Upper lobe of left lung (tissue), 6 donors: ENCODE data around the gene AHI1. TPM values are rescaled to one million over a fixed set of nuclear protein-coding genes. Genes with fewer than 3 reads are reported as not detected.

Experiments
- ATAC-seq, 2 donors: fragments of 200-7000 bp; cut with Tn5 transposase; one replicate each; pipeline ENCODE4 v1.9.1; 2022; ENCODE audit warnings: mild to moderate bottlenecking in 2 of 2, moderate library complexity in 2 of 2; ENCODE audit not compliant: low FRiP score in 2 of 2
- DNase-seq, 2 donors: peaks; one replicate each; pipeline ENCODE4 v3.0.0-alpha.2; 2019 to 2020
- H3K27ac ChIP-seq, 4 donors: fragments of 200-600 bp; sonication (generic); one replicate each; pipeline ENCODE4 v1.5.1; 2016 to 2019
- H3K27me3 ChIP-seq, 4 donors: fragments of 200-600 bp; sonication (generic); one replicate each; pipeline ENCODE4 v1.5.1; 2017 to 2019
- H3K36me3 ChIP-seq, 4 donors: fragments of 200-600 bp; sonication (generic); one replicate each; pipeline ENCODE4 v1.5.1; 2016 to 2019
- H3K4me1 ChIP-seq, 4 donors: fragments of 200-600 bp; sonication (generic); one replicate each; pipeline ENCODE4 v1.5.1; 2018 to 2019
- H3K4me3 ChIP-seq, 4 donors: fragments of 200-600 bp; sonication (generic); one replicate each; pipeline ENCODE4 v1.5.1; 2017 to 2019; ENCODE audit warnings: mild to moderate bottlenecking in 2 of 4, moderate library complexity in 1 of 4
- H3K9me3 ChIP-seq, 4 donors: fragments of 200-600 bp; sonication (generic); one replicate each; pipeline ENCODE4 v1.5.1; 2018 to 2019
- EP300 ChIP-seq, 4 donors: sonication (generic); formaldehyde crosslinking; IDR thresholded peaks; one replicate each; pipeline ENCODE4 v1.5.1; 2017; ENCODE audit warnings: antibody characterized with exemption in 4 of 4, control low read depth in 2 of 4
- POLR2A ChIP-seq, 4 donors: fragments of 450-650 bp; IDR thresholded peaks; one replicate each; pipeline ENCODE4 v1.5.1; 2016 to 2017; ENCODE audit warnings: antibody characterized with exemption in 4 of 4, mild to moderate bottlenecking in 2 of 4
- POLR2AphosphoS5 ChIP-seq, 2 donors: sonication (generic); formaldehyde crosslinking; IDR thresholded peaks; one replicate each; pipeline ENCODE4 v1.5.1; 2017; ENCODE audit warnings: antibody characterized with exemption in 2 of 2
- WGBS, 2 donors: methylation state at CpG; one replicate each; pipeline ENCODE4 v1.1.5; 2017 to 2018; 5-methylcytosine and 5-hydroxymethylcytosine counted together
- total RNA-seq, 6 donors: library from RNA; depleted of rRNA in 4 of 6; stranded (reverse); fragments of >200 nt in 4 of 6; gene quantifications; one replicate each; pipeline versions ENCODE4 v1.1.0 to v1.2.1, GENCODE V29; 2016 to 2021
- TF ChIP-seq, protein P1 (sequence below), 6 experiments: fragments of 450-650 bp in 4 of 6; fragments of 200-600 bp in 2 of 6; sonication (generic) in 2 of 6; IDR thresholded peaks; one replicate each; pipeline ENCODE4 v1.5.1; 2016 to 2019; ENCODE audit warnings: antibody characterized with exemption in 6 of 6
- donor health status: DM: no; HTN: no; CAD: no; lungs with moderate emphysema.
- donor health status: DM: no; HTN: yes; CAD: no; lungs with severe emphysema.

Gene AHI1
- total RNA-seq, 6 donors from 2014 or later: 17.1 to 57.6 (median 40.3) TPM

- no peak overlapping the region for H3K4me3 ChIP-seq
- no peaks in the 10 kb centered on the region for H3K4me1 ChIP-seq
- H3K9me3 ChIP-seq: no peaks in the 10 kb centered on the region
- no peaks in the 10 kb centered on the region for H3K36me3 ChIP-seq
- 73 to 79% methylated on average over 3 of the region's 3 CpGs for WGBS, 2 donors
- TF ChIP-seq, protein P1, sequence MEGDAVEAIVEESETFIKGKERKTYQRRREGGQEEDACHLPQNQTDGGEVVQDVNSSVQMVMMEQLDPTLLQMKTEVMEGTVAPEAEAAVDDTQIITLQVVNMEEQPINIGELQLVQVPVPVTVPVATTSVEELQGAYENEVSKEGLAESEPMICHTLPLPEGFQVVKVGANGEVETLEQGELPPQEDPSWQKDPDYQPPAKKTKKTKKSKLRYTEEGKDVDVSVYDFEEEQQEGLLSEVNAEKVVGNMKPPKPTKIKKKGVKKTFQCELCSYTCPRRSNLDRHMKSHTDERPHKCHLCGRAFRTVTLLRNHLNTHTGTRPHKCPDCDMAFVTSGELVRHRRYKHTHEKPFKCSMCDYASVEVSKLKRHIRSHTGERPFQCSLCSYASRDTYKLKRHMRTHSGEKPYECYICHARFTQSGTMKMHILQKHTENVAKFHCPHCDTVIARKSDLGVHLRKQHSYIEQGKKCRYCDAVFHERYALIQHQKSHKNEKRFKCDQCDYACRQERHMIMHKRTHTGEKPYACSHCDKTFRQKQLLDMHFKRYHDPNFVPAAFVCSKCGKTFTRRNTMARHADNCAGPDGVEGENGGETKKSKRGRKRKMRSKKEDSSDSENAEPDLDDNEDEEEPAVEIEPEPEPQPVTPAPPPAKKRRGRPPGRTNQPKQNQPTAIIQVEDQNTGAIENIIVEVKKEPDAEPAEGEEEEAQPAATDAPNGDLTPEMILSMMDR (IDR thresholded peaks at IDR 0.05): no peak
- no peak for TF ChIP-seq POLR2A (IDR thresholded peaks at IDR 0.05)
- TF ChIP-seq EP300 (IDR thresholded peaks at IDR 0.05): no peak
- no peak for TF ChIP-seq POLR2AphosphoS5 (IDR thresholded peaks at IDR 0.05)
- ATAC-seq (no peak), DNase-seq (no peak)
- H3K27ac ChIP-seq: no peak overlapping the region
- H3K27me3 ChIP-seq: no peaks in the 10 kb centered on the region
Measured at GRCh38 chr6:135514706-135515105, 17.2 kb upstream of the AHI1 start.

GRCh38 chr6:135506270-135506997 lies 8.9 kb upstream of the AHI1 start:
- WGBS, 2 donors: 46 to 52% methylated on average over 4 of the region's 4 CpGs
- H3K27me3 ChIP-seq: no peaks in the 10 kb centered on the region
- no peak overlapping the region for H3K27ac ChIP-seq

GRCh38 chr6:135505648-135506047 lies 8.1 kb upstream of the AHI1 start:
- ATAC-seq: no peak
- 29 to 39% methylated on average over 1 of the region's 1 CpG for WGBS, 2 donors
- no peak overlapping the region for H3K4me3 ChIP-seq

More at GRCh38 chr6:135506270-135506997, 8.9 kb upstream of the AHI1 start:
- TF ChIP-seq, protein P1 (IDR thresholded peaks at IDR 0.05): peak in 5 of 6 experiments; percentile 27 to 55 (median 37)
- TF ChIP-seq POLR2A (IDR thresholded peaks at IDR 0.05): no peak
- Histone ChIP-seq H3K9me3 (no peaks in the 10 kb centered on the region), H3K4me3 (no peak overlapping the region), H3K36me3 (no peaks in the 10 kb centered on the region), H3K4me1 (peaks cover 0 to 3% (median 0%) of the 10 kb centered on the region in 4 donors)
- ATAC-seq (peak in 1 of 2 donors; percentile 74), DNase-seq (no peak)

DNA sequence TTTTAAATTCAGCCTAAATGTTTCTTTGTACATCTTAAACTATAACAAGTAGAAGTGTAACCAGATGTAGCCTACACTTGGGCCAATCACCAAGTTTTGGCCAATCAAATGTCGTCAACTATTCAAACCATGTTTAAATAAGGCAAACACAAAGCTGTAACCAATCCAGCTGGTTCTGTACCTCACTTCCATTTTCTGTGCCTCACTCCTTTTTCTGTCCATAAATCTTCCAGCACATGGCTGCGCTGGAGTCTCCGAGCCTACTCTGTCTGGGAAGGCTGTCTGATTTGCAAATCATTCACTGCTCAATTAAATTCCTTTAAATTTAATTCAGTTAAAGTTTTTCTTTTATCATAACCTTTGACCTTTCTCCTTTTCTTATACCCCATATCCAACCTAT lies 7.7 kb upstream of the AHI1 start:
- no peak overlapping the region for H3K27ac ChIP-seq
- 89 to 92% methylated on average over 3 of the region's 3 CpGs for WGBS, 2 donors

More at GRCh38 chr6:135505648-135506047, 8.1 kb upstream of the AHI1 start:
- no peak for DNase-seq
- TF ChIP-seq POLR2AphosphoS5 (IDR thresholded peaks at IDR 0.05) (no peak), POLR2A (IDR thresholded peaks at IDR 0.05) (no peak), EP300 (IDR thresholded peaks at IDR 0.05) (no peak)
- TF ChIP-seq, protein P1 (IDR thresholded peaks at IDR 0.05): no peak
- H3K9me3 ChIP-seq: no peaks in the 10 kb centered on the region
- H3K27me3 ChIP-seq: no peaks in the 10 kb centered on the region
- no peaks in the 10 kb centered on the region for H3K36me3 ChIP-seq
- H3K4me1 ChIP-seq: peaks cover 0 to 3% (median 0%) of the 10 kb centered on the region in 4 donors
- no peak overlapping the region for H3K27ac ChIP-seq

More for the DNA sequence above, 7.7 kb upstream of the AHI1 start:
- no peaks in the 10 kb centered on the region for H3K36me3 ChIP-seq
- ATAC-seq (no peak), DNase-seq (no peak)
- H3K4me1 ChIP-seq: peaks cover 0 to 3% (median 0%) of the 10 kb centered on the region in 4 donors
- no peaks in the 10 kb centered on the region for H3K9me3 ChIP-seq
- TF ChIP-seq POLR2AphosphoS5 (IDR thresholded peaks at IDR 0.05): no peak
- TF ChIP-seq, protein P1 (IDR thresholded peaks at IDR 0.05): no peak
- no peak for TF ChIP-seq EP300 (IDR thresholded peaks at IDR 0.05)
- TF ChIP-seq POLR2A (IDR thresholded peaks at IDR 0.05): no peak
- no peak overlapping the region for H3K4me3 ChIP-seq
- no peaks in the 10 kb centered on the region for H3K27me3 ChIP-seq
